ENCODE results near the gene CALML5.
"Not testable (repeated sequence)": the region's sequence is repeated elsewhere in the genome, so short reads cannot be mapped to it uniquely, and the experiment has no call there.

CALML5 gene

DNA sequence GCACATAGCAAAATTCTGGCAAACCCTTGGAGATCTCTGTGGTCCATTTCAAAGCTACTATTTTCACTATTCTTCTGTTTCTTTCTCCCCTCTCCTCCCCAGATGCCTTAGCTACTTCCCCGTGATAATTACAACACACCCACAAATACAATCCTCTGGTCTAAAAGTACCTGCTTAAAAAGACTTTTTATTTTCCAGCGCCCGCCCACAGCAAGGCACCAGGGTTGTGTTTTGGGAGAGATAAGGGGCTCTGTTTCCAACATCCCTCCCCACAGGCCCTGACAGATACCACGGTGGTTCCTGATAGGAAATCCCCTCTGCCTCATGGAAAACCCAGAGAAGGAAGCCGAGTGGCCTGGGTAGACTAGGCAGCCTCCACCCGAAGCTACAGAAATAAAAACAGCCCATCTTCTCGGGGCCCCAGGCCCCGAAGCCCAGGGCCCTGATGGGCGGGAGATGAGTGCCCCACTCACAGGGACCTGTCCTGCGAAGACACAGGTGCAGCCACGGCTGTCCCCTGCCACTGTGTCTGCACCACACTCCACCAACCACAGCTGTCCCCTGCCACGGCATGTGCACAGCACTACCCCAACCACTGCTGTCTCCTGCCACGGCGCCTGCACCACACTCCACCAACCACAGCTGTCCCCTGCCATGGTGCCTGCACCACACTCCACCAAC lies 19.7 kb downstream of the CALML5 start:
- DNase-seq: no peak

DNA sequence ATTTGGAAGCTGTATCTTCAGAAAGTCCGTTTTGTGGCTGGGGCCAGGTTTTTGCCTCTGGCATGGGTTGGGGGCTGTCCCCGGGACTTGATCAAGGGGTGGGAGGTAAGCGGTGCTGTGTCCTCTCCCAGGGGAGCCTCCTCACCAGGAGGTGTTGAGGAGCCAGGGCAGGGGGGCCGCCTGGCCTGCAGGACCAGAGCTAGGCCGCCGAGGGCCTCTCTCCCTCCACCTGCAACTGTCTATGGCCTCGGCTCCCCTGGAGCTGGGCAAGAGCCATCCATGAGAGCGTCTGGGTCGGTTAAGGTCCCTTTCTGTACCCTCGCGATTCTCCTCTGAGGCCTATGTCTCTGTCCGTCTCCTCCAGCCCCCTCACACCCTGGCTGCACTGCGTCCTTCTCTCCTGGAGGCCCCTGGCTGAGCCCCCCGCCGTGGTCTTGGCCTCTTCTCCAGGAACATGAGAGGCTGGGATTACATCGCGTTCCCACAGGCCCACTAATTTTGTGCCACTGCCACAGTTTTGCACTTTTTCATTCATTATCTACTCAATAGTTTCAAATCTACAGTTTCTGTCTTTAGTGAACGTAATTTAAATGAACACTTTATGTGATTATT lies 20.6 kb downstream of the CALML5 start:
- no peak for DNase-seq

DNA sequence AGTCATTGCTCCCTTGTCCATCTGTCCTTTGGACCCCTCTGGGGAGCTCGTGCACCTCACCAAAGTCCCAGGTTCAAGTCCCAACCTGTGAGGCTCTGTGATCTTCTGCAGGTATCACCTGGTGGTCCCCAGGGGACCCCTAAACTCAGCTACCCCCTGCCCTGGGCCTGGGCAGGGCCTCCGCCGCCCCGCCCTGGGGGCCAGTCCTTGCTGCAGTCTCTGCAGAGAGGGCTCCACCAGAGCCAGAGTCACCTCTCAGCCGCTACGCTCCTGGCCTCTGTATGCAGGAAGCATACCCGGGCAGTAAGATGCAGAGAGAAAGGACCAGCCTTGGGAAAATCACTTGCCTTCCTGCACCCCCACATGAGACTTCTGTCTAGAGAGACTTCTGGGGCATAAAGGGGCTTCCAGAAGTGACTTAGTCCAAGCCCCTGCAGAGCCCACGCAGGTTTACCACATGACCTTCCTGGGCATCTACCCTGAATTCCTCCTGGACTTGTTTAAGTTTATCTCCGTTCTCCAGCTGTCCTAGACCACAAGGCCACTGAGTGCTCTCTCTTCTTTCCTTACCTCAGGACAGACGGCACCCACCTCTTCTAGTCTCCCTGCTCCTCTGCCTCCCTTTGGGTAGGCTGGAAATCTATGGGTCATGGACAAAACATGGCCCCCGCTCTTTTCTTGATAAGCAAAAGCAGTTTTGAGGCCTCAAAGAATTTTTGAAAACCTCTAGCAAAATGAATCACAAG lies 21.2 kb downstream of the CALML5 start:
- DNase-seq: no peak

DNA sequence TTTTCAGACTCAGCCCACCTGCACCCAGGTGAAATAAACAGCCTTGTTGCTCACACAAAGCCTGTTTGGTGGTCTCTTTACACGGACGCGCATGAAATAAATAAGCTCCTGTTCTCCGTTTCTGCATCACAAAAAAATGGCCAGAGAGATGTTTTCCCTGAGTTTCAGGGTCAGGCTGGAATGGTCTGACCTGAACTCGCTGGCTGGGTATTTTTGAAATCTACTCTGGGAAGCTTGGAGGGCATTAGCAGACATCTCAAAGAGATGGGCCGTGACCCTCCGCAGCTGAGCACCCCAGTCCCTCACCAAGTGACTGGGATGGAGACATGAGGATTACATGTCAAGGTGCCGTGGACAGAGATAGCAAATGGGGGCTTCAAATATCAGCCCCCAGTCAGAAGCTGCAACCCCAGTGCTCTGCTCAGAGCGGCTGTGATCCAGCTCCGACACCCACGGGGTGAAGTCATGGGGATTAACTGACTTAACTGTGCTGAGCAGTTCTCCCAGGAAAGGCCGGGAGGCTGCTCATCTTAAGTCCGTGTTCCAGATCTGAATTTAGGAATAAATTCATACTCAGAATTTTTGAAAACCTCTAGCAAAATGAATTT lies 22.3 kb downstream of the CALML5 start:
- no peak for DNase-seq

DNA sequence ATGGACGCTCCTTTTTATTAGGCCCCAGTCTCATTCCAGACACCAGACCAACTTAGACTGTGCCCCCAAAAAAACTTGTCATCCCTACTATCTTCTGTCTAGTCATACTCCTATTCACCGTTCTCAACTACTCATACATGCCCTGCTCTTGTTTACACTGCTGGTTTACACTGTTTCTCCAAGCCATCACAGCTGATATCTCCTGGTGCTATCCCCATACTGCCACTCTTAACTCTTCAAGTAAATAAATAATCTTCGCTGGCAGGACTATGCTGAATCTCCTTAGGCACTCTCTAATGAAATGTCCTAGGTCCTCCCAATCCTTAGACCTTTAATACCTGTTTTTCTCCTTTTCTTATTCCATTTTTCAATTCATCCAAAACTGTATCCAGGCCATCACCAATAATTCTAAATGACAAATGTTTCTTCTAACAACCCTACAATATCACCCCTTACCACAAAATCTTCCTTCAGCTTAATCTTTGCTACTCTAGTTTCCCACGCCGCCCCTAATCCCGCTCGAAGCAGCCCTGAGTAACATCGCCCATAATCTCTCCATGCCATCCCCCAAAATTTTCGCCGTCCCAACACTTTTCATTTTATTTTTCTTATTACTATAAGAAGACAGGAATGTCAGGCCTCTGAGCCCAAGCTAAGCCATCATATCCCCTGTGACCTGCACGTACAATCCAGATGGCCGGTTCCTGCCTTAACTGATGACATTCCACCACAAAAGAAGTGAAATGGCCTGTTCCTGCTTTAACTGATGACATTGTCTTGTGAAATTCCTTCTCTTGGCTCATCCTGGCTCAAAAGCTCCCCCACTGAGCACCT lies 23.2 kb downstream of the CALML5 start:
- not testable (repeated sequence) for DNase-seq

DNA sequence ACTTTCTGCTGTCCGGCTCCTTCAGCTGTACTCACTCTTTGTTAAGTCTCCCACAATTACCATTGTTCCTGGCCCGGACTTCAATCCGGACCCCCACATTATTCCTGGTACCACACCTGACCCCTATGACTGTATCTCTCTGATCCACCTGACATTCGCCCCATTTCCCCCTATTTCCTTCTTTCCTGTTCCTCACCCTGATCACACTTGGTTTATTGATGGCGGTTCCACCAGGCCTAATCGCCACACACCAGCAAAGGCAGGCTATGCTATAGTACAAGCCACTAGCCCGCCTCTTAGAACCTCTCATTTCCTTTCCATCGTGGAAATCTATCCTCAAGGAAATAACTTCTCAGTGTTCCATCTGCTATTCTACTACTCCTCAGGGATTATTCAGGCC lies 24.3 kb downstream of the CALML5 start:
- DNase-seq: not testable (repeated sequence)

DNA sequence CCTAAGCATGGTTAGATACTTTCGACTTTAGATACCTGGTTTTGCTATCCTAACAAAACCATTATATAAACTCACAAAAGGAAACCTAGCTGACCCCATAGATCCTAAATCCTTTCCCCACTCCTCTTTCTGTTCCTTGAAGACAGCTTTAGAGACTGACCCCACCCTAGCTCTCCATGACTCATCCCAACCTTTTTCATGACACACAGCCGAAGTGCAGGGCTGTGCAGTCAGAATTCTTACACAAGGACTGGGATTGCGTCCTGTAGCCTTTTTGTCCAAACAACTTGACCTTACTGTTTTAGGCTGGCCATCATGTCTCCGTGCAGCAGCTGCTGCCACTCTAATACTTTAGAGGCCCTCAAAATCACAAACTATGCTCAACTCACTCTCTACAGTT lies 24.7 kb downstream of the CALML5 start:
- DNase-seq: not testable (repeated sequence)

DNA sequence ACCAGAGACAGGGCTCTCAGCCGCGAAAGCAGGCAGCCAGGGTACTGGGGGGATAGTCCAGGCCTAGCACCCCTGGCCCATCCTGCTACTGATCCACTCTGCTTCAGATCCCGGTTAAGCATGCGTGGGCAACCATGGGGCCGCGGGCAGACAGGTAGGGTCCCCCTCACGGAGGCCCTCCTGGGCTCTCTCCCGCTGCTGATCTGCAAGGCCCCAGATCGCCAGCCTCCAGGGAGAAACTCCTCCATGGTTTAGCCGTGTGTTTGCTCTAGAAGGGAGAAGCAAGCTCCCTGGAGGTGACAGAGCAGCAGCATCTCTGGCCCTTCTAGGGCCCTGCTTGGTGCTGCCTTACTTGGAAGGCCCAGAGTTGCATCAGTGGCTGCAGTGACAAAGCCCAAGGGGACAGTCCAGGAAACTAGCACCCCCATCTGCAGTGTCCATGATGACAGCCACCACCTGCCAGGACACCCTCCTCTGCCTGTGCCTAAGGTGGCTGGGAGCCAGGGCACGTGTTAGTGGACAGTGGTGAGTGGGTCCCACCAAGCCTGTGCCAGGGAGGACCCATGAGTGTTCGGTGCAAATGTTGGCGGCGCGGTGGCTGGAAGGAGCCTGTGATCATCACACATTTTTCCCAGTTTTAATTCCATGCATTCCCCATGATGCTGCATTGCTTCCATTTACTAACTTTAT lies 29.2 kb downstream of the CALML5 start:
- DNase-seq: no peak

DNA sequence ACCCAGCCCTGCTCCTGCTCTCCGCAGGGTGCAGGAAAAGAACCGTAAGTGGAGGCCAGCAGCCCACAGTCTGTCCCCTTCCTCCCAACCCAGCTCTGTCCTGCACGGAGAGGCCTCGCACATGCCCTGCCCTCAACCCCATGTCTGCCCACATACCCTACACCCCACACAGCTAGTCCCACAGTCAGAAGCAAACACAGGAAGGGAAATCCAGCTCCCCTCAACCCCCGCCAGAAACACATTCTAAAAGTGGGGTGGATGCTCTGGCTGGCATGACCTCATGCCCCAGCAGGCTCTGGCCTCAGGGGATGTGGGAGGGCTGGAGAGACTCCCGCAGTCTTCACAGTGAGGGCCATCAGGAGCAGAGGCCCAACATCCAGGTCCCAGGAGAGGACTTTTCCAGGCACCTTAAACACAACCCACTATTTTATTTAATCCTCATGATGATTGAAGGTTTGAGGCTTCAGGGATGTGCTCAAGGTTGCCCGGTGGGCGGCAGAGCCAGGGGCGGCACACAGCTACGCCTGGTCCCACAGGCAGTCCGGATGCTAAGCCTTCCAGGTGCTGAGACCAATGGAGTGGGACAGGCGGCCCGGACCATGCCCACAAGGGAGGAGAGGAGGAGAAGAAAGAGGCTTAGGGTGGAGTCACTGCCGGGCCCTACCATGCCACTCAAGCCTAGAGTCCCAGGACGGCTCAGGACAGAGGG lies 29.9 kb downstream of the CALML5 start:
- DNase-seq: no peak

DNA sequence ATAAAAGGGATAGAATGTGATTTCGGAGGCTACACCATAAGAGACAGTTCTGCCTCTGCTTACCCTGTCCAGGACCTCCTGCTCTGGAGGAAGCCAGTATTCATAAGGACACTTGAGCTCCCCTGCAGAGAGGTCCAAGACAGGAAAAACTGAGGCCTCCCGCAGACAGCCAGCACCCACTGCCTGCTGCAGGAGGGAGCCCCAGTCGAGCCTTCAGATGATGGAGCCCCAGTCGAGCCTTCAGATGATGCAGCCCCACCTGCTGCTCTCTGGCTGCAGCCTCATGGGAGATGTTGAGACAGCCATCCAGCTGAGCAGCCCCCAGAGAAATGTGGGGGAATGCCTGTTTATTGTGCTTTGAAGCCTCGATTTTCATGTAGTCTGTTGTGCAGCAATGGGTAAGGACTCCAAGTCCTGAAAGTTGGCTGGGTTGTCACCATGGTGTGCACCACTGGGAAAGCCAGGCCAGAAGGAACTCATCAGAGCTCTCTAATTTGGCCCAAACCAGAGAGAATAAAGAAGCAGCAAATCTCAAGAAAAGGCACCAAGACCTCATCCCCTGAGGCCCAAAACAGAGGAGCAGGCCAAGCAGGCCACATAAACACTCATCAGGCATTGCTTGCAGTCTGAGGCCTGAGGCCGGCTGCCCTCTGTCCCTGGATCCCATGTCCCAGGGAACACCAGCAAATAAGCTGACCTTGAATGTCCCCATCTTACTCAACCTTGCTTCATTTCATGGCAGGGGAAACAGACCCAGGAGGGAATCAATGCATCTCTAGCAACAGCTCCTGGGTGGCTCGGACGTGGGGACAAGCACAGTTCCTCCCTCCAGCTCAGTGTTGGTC lies 30.9 kb downstream of the CALML5 start:
- no peak for DNase-seq

DNA sequence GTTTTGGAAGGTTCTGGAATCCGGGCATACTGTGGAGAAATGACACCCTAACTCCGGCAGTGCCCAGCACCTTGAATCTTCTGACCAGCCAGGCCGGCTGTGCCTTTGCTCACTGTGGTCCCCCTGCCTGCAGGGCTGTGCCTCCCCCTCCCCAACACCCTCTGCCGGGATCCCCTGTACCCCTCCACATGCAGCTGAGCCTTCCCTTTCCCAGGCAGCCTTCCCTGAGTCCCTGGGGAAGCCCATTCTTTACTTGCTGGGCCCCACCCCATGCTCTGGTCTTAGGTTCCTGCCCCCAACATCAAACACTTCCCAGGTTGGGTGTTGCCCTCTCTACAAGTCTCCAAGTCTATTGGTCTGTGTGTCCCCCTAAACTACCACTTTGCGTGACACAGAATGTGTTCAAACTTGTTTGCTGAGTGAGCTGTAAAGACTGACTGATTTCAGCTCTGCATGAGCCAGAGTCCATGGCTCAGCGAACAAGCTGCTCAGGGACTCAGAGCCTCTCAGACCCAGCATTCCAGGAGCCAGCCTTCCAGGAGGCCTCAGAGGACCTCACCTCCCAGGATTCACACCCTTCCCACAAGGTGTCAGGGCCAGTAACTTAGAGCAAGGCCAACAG lies 31.6 kb downstream of the CALML5 start:
- no peak for DNase-seq

DNA sequence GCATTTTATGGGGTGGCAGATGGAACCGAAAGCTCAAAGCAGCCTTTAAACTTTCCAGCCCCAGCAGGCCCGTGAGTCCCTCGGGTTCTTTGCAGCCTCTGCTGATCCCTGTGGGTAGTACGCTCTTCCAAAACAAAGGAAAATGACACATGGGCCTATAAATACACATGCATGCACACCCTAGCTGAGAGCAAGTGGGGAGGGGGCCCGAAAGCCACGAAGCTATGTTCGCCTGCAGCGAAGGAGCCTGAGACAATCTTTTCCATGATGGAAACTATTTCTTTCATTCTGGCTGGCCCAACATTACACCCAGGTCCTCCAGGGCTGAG lies 32.2 kb downstream of the CALML5 start:
- no peak for DNase-seq

DNA sequence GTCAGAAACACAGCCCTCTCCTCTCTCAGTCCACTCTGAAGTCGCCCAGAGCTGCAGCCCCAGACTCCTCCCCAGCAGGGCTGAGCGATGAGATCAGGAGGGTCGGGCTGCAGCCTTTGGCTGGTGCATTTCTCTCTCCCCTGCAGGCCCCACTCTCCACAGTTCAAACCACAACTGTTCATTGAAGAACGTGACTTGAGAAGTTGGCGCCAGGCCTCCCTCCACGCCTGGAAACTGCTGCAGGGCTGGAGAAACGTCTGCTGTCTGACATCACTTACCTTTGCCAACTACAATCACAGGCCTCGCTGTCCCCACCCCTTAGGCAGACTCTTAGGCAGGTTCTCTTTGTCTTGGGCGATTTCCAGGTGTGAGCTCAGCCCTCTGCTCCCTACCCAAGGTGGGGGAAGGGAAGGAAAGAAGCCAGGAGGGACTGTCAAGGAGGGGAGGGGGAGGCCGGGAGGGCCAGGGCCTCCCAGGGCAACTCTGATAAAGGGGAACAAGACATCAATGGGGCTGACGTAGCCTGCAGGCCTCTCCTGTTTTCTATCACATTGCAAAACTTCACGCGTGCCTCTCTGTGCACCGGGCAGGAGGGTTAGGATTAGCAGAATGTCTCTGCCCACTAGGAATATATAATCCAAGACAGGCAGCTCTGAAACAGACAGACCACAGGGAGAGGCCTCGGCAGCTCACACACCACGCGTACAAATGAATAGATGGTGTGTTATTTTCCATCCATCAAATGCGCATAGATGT lies 32.7 kb downstream of the CALML5 start:
- peak; percentile 61 for DNase-seq

DNA sequence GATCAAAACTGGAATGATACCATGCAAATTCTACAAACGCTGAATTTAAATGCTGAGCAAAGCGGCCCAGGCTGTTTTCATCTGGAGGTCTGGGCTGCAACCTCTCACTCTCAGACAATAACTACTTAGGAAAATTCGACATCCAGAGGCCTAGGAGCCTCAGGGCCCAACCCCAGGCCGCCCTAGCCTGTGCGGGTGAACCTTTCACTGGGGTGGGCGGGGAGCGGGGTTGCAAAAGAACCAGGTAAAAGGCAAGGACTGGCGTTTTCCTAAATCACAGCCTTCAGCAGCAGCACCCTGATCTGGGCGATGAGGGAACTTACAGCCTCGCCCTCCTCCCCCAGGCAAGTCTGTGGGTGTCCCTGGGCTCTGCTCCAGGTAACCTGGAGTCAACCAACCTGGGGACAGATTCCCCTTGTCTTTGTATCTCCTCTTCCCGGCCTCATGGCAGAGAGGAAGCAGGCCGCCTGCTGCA lies 33.4 kb downstream of the CALML5 start:
- no peak for DNase-seq

DNA sequence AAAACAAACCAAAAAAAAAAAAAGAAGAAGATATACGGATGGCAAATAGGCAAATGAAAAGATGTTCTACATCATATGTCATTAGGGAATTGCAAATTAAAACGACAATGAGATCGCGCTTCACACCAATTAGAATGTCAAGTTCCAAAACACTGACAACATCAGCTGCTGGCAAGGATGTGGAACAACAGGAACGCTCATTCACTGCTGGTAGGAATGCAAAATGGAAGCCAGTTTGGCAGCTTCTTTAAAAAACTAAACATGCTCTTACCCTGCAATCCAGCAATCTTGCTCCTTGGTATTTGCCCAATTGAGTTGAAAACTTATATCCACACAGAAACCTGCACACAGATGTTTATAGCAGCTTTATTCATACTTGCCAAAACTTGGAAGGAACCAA lies 34.8 kb downstream of the CALML5 start:
- DNase-seq: no peak

DNA sequence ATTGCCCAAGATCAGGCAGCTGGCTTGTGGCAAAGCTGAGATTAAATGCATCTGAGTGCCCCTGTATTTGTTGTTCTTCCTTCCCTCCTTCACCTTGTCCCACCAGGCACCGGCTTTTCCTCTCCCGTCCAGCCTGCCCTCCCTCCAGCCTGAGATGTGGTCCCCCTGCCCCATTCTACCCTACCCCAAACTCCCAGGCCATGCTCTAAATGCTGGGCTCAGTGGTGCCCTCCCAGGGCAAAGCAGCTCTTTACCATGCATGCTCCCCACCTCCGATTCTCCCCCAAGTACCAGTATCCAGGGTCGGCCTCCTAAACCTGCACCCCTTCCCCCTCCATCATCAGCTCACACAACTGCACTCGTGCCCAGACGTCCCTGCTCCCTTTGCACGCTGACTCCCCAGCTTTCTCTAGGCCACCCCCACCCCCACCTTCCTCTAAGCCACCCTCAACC lies 36.5 kb downstream of the CALML5 start:
- DNase-seq: no peak

DNA sequence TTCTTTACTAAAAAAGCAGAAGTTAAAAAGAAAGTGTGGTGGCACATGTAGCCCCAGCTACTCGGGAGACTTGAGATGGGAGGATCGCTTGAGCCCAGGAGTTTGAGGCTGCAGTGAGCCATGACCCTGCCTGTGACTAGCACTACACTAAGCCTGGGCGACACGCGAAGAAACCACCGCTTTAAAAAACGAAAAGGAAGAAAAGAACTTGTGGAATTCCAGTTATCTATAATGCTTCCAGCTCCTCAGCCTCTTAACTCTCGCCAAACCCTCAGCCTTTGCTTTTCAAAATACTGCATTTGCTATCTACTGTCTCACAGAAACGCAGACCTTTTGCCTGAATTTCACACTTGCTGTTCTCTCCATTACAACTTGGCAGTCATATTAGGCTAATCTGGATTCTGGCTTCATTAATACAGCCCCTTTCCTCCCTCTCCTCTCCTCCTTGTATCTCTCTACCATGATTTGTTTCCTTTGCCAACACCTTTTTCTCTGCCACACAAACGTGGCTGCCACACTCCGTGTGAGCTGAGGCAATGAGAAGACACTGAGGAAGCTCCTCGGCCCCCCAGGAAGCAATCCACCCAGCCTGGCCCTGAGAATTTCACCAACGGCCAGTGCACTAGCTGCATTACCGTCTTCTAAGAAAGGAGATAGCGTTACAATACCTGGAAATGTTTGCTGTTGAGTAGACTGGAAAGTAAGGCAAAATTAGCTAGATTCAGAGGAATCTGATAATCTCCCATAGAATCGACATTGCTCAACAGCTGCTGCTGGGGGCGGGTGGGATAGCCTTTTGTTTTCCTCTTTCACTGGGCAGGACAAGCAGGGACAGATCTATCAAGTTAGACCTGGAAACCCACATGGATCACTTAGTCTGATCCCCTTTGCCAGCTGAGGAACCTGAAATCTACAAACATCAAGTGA lies 37.2 kb downstream of the CALML5 start:
- DNase-seq: no peak

DNA sequence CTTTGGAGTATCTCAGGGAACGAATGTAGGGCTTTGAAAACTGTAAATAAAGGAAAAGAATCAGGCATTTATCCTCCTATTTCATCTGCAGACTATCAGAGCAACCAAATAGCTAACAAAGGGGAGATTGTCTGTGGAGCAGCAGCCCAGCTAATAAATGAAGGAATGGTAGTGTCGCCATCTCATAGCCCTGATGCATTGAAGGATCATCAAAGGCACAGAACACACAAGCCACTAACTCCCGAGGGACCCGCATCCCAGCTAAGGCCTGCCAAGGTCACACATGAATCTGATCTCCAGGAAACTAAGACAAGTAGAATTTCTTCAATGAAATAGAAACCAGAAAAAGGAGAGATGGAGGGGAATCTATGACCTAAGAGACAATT lies 38.2 kb downstream of the CALML5 start:
- no peak for DNase-seq
